OCI-LY3 (cell line): ENCODE measurements around the gene OTUD3.

Experiments
- H2AFZ ChIP-seq: fragments of 200-600, 300-600 bp; shearing (Covaris generic); 2 replicates; pipeline ENCODE4 v1.6.0; 2014; ENCODE audit warnings: antibody characterized with exemption, low read depth, low read length
- H3K27ac ChIP-seq: fragments of 200-600, 300-600 bp; sonication (generic); 2 replicates; pipeline ENCODE4 v1.5.1; 2014; ENCODE audit warnings: mild to moderate bottlenecking, low read length, moderate library complexity, mixed read lengths
- H3K27me3 ChIP-seq: fragments of 200-600, 300-600 bp; sonication (generic); 2 replicates; pipeline ENCODE4 v1.6.1; 2014; ENCODE audit warnings: low read depth, low read length, mixed read lengths
- H3K36me3 ChIP-seq: fragments of 200-600, 300-600 bp; sonication (generic); replicated peaks from 2 replicates; pipeline ENCODE3; 2014; ENCODE audit warnings: low read depth, low read length, mixed read lengths
- H3K4me1 ChIP-seq: fragments of 300-600, 200-600 bp; sonication (generic); 2 replicates; pipeline ENCODE4 v1.6.1; 2014; ENCODE audit warnings: low read length, mixed read lengths
- H3K4me2 ChIP-seq: fragments of 200-600, 300-600 bp; sonication (generic); 2 replicates; pipeline ENCODE4 v1.6.1; 2014; ENCODE audit warnings: low read length, mixed read lengths
- H3K4me3 ChIP-seq: fragments of 300-600, 200-600 bp; sonication (generic); 2 replicates; pipeline ENCODE4 v1.5.1; 2014; ENCODE audit warnings: antibody characterized with exemption, mild to moderate bottlenecking, low read length, moderate library complexity
- H3K79me2 ChIP-seq: fragments of 300-600, 200-600 bp; shearing (Covaris generic); 2 replicates; pipeline ENCODE4 v1.6.1; 2014; ENCODE audit warnings: mild to moderate bottlenecking, low read length, mixed read lengths
- H3K9ac ChIP-seq: fragments of 300-600, 200-600 bp; shearing (Covaris generic); 2 replicates; pipeline ENCODE4 v1.6.0; 2014; ENCODE audit warnings: mild to moderate bottlenecking, low read length, moderate library complexity
- H3K9me3 ChIP-seq: fragments of 200-600, 300-600 bp; shearing (Covaris generic); 2 replicates; pipeline ENCODE4 v1.6.1; 2014; ENCODE audit warnings: low read length, mixed read lengths; ENCODE audit not compliant: insufficient read depth
- H4K20me1 ChIP-seq: fragments of 200-600, 300-600 bp; sonication (generic); 2 replicates; pipeline ENCODE4 v1.6.1; 2016; ENCODE audit warnings: low read length, mixed read lengths; ENCODE audit not compliant: insufficient read depth
- EZH2phosphoT487 ChIP-seq: fragments of 200-600 bp; shearing (Covaris generic); IDR thresholded peaks from 2 replicates; pipeline ENCODE4 v1.6.1; 2018; ENCODE audit warnings: antibody characterized with exemption, mixed run types, low read depth
- TF ChIP-seq, protein P1 (sequence below): fragments of 200-600, 300-600 bp; sonication (generic); IDR thresholded peaks from 2 replicates; pipeline ENCODE4 v1.5.1; 2014; ENCODE audit warnings: antibody characterized with exemption, low read length, low read depth

The OTUD3 gene, protein sequence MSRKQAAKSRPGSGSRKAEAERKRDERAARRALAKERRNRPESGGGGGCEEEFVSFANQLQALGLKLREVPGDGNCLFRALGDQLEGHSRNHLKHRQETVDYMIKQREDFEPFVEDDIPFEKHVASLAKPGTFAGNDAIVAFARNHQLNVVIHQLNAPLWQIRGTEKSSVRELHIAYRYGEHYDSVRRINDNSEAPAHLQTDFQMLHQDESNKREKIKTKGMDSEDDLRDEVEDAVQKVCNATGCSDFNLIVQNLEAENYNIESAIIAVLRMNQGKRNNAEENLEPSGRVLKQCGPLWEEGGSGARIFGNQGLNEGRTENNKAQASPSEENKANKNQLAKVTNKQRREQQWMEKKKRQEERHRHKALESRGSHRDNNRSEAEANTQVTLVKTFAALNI

GRCh38 chr1:19882111-19883071 lies at the start of gene OTUD3:
Gene OTUD3, plus strand, starts transcription at chr1:19882395. Its CDS starts 119 bp downstream, at chr1:19882514.
- H4K20me1 ChIP-seq, result peaks cover 19% of the 10 kb centered on the region
- TF ChIP-seq, protein P1, sequence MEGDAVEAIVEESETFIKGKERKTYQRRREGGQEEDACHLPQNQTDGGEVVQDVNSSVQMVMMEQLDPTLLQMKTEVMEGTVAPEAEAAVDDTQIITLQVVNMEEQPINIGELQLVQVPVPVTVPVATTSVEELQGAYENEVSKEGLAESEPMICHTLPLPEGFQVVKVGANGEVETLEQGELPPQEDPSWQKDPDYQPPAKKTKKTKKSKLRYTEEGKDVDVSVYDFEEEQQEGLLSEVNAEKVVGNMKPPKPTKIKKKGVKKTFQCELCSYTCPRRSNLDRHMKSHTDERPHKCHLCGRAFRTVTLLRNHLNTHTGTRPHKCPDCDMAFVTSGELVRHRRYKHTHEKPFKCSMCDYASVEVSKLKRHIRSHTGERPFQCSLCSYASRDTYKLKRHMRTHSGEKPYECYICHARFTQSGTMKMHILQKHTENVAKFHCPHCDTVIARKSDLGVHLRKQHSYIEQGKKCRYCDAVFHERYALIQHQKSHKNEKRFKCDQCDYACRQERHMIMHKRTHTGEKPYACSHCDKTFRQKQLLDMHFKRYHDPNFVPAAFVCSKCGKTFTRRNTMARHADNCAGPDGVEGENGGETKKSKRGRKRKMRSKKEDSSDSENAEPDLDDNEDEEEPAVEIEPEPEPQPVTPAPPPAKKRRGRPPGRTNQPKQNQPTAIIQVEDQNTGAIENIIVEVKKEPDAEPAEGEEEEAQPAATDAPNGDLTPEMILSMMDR, result peak; percentile 69
- no peak for TF ChIP-seq EZH2phosphoT487
- H3K4me1 ChIP-seq, result peaks cover 14% of the 10 kb centered on the region
- H3K27ac ChIP-seq, result peak within 1 kb of the TSS; percentile 32; the same call in 1 of the 2 replicates
- peaks cover 48% of the 10 kb centered on the region for H3K79me2 ChIP-seq
- H2AFZ ChIP-seq, result peak within 1 kb of the TSS; percentile 99
- H3K36me3 ChIP-seq, result no peaks in the 10 kb centered on the region
- H3K9me3 ChIP-seq, result no peaks in the 10 kb centered on the region
- H3K27me3 ChIP-seq, result no peaks in the 10 kb centered on the region
- peak within 1 kb of the TSS; percentile 96 for H3K4me3 ChIP-seq
- H3K9ac ChIP-seq, result peak within 1 kb of the TSS; percentile 83
- H3K4me2 ChIP-seq, result peak within 1 kb of the TSS; percentile 99

GRCh38 chr1:19835578-19835977 lies 46.6 kb upstream of the OTUD3 start:
- H3K27me3 ChIP-seq, result no peaks in the 10 kb centered on the region
- no peak overlapping the region for H3K4me2 ChIP-seq
- TF ChIP-seq, protein P1, result no peak
- no peak for TF ChIP-seq EZH2phosphoT487
- no peaks in the 10 kb centered on the region for H3K79me2 ChIP-seq
- no peak overlapping the region for H3K4me3 ChIP-seq
- H3K9ac ChIP-seq, result no peak overlapping the region
- no peak overlapping the region for H2AFZ ChIP-seq
- no peaks in the 10 kb centered on the region for H3K36me3 ChIP-seq
- H3K9me3 ChIP-seq, result no peaks in the 10 kb centered on the region
- no peak overlapping the region for H3K27ac ChIP-seq
- H3K4me1 ChIP-seq, result peaks cover 2% of the 10 kb centered on the region; the same call in 1 of the 2 replicates
- H4K20me1 ChIP-seq, result no peaks in the 10 kb centered on the region

DNA sequence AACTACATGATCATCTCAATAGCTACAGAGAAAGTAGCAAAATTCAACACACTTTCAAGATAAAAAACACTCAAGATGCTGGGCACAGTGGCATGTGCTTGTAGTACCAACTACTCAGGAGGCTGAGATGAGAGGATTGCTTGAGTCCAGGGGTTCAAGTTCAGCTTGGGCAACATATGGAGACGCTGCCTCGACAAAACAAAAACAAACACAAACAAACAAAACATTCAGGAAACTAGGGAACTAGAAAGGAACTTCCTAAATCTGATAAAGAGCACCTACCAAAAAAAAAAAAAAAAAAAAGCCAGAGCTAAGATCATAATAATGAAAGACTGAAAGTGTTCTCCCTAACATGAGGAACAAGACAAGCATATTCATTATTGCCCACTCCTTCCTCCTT lies 44.3 kb upstream of the OTUD3 start:
- no peak for TF ChIP-seq EZH2phosphoT487
- TF ChIP-seq, protein P1, result no peak
- Histone ChIP-seq H3K4me2 (no peak overlapping the region), H3K4me1 (peaks cover 2% of the 10 kb centered on the region; the same call in 1 of the 2 replicates), H3K9ac (no peak overlapping the region), H4K20me1 (no peaks in the 10 kb centered on the region), H3K27ac (no peak overlapping the region), H3K27me3 (no peaks in the 10 kb centered on the region), H3K79me2 (no peaks in the 10 kb centered on the region), H3K9me3 (no peaks in the 10 kb centered on the region), H3K4me3 (no peak overlapping the region), H3K36me3 (no peaks in the 10 kb centered on the region), H2AFZ (no peak overlapping the region)

DNA sequence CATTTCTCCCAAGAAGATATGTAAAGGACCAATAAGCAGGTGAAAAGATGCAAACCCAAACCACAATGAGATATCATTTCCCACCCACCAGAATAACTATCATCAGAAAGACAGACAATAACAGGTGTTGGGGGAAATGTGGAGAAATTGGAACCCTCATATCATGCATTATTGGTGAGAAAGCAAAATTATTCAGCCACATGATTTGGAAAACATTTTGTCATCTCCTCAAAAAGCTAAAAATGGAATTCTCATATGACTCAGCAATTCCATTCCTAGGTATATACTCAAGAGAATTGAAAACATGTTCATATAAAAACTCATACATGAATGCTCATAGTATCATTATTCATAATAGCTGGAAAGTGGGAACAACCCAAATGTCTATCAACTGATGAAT lies 42.0 kb upstream of the OTUD3 start:
- Histone ChIP-seq H3K36me3 (no peaks in the 10 kb centered on the region), H3K27ac (no peak overlapping the region), H4K20me1 (no peaks in the 10 kb centered on the region), H3K4me3 (no peak overlapping the region), H3K27me3 (no peaks in the 10 kb centered on the region), H3K4me1 (peaks cover 2% of the 10 kb centered on the region; the same call in 1 of the 2 replicates), H3K9me3 (no peaks in the 10 kb centered on the region), H3K4me2 (no peak overlapping the region), H2AFZ (no peak overlapping the region), H3K9ac (no peak overlapping the region), H3K79me2 (no peaks in the 10 kb centered on the region)
- TF ChIP-seq, protein P1, result no peak
- no peak for TF ChIP-seq EZH2phosphoT487
